Suprapubic skin (tissue), 4 donors: Measurements from ENCODE around the gene LCAT. TPM values are rescaled to one million over a fixed set of nuclear protein-coding genes. Genes with fewer than 3 reads are reported as not detected.

Source experiments
- DNase-seq, 2 donors: peaks; one replicate each; pipeline ENCODE4 v3.0.0-alpha.2; 2019; ENCODE audit warnings: low spot score in 2 of 2
- H3K27ac ChIP-seq: fragments of 200-600 bp; sonication (generic); one replicate; pipeline ENCODE4 v1.5.1; 2019
- H3K27me3 ChIP-seq: fragments of 200-600 bp; sonication (generic); one replicate; pipeline ENCODE4 v1.5.1; 2019
- H3K36me3 ChIP-seq: fragments of 200-600 bp; sonication (generic); one replicate; pipeline ENCODE4 v1.5.1; 2019
- H3K4me1 ChIP-seq: fragments of 200-600 bp; sonication (generic); one replicate; pipeline ENCODE4 v1.5.1; 2019
- H3K4me3 ChIP-seq: fragments of 200-600 bp; sonication (generic); one replicate; pipeline ENCODE4 v1.5.1; 2019; ENCODE audit warnings: mild to moderate bottlenecking
- H3K9me3 ChIP-seq: fragments of 200-600 bp; sonication (generic); one replicate; pipeline ENCODE4 v1.5.1; 2019
- EP300 ChIP-seq: sonication (generic); formaldehyde crosslinking; IDR thresholded peaks from one replicate; pipeline ENCODE4 v1.6.1; 2017; ENCODE audit warnings: antibody characterized with exemption
- POLR2A ChIP-seq, 2 donors: fragments of 450-650 bp; IDR thresholded peaks; one replicate each; pipeline ENCODE4 v1.6.1; 2017; ENCODE audit warnings: antibody characterized with exemption in 2 of 2, mild to moderate bottlenecking in 2 of 2, moderate library complexity in 2 of 2
- POLR2AphosphoS5 ChIP-seq, 3 donors: sonication (generic); formaldehyde crosslinking; IDR thresholded peaks; one replicate each; pipeline ENCODE4 v1.6.1; 2017; ENCODE audit warnings: antibody characterized with exemption in 3 of 3
- WGBS: methylation state at CpG from one replicate; pipeline ENCODE4 v1.1.5; 2018; 5-methylcytosine and 5-hydroxymethylcytosine counted together
- total RNA-seq, 4 donors: library from RNA; depleted of rRNA; stranded (reverse); fragments of >200 nt; gene quantifications; one replicate each; pipeline ENCODE4 v1.1.0, GENCODE V29; 2016
- TF ChIP-seq, protein P1 (sequence below), 2 donors: fragments of 200-600 bp in 1 of 2; fragments of 450-650 bp in 1 of 2; sonication (generic) in 1 of 2; IDR thresholded peaks; one replicate each; pipeline ENCODE4 v1.5.1; 2016 to 2019; ENCODE audit warnings: antibody characterized with exemption in 2 of 2, mild to moderate bottlenecking in 1 of 2, moderate library complexity in 1 of 2

LCAT gene
- total RNA-seq, 4 donors from 2014 or later: 10.6 to 61.4 (median 22.6) TPM

DNA sequence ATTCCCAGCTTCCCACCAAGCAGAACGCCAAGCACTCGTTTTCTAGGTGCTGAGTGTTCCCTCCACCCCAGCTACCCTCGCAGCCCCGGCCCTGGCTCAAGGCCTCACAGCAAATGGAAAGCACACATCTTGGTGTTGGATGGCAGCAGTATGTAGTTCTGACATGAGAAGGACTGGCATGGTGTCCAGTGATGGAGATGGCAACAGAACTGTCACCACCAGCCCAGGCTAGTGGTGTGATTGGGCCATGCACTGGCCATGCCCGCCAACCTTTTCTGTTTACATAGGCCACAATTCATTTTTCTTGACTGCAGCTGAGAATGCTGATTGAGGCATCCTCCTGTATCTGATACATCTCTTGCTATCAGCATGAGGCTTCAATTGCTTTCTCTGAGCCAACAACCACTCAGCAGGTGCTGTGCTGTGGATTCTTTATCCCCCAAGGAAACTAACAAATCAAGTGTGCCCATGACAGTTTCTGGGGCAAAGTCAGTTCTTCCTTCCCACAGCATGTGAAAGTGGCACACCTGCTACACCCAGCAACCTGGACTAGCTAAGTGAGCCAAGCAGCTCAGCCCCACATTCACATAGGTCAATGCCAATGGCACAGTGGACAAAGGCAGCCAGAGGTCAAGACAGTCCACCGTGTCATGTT is 20.7 kb upstream of the LCAT start:
- Histone ChIP-seq H3K27ac (peak overlapping the region; percentile 28), H3K36me3 (peaks cover 21% of the 10 kb centered on the region), H3K4me3 (no peak overlapping the region), H3K9me3 (no peaks in the 10 kb centered on the region), H3K27me3 (no peaks in the 10 kb centered on the region), H3K4me1 (peaks cover 83% of the 10 kb centered on the region)
- TF ChIP-seq POLR2A (IDR thresholded peaks at IDR 0.05): no peak
- no peak for TF ChIP-seq EP300
- no peak for DNase-seq
- WGBS: 80% methylated on average over 6 of the region's 6 CpGs

DNA sequence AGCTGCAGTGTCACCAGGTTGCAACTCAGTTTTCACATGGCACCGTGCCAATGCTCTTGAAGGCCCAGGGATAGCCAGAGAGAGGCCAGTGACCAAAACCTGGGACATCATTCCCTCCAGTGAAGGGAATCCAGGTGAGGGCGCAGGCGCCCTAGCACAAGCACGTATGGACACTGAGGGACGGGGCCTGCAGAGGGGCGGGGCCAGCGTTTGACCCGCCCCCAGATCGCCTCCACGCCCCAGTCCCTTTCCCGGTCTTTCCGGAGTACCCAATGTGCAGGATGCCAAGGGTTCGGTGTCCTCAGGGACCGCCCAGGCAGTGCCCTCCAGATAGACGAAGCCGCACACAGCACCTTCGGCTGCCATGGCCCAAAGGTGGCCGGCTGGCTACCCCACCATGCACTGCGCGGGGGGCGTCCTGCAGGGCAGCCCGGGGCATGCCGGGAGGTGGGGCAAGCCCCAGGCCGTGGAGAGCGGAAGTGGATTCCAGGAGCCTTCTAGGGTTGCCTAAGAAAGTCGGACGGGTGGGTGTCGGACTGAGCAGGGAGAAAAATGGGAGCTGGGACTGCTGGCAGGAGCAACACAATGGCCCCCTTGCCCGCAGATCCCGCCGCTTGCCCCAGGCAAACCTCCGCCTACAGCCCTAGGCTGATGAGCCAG is 19.9 kb upstream of the LCAT start:
- no peaks in the 10 kb centered on the region for H3K27me3 ChIP-seq
- TF ChIP-seq, protein P1, sequence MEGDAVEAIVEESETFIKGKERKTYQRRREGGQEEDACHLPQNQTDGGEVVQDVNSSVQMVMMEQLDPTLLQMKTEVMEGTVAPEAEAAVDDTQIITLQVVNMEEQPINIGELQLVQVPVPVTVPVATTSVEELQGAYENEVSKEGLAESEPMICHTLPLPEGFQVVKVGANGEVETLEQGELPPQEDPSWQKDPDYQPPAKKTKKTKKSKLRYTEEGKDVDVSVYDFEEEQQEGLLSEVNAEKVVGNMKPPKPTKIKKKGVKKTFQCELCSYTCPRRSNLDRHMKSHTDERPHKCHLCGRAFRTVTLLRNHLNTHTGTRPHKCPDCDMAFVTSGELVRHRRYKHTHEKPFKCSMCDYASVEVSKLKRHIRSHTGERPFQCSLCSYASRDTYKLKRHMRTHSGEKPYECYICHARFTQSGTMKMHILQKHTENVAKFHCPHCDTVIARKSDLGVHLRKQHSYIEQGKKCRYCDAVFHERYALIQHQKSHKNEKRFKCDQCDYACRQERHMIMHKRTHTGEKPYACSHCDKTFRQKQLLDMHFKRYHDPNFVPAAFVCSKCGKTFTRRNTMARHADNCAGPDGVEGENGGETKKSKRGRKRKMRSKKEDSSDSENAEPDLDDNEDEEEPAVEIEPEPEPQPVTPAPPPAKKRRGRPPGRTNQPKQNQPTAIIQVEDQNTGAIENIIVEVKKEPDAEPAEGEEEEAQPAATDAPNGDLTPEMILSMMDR (IDR thresholded peaks at IDR 0.05): no peak
- TF ChIP-seq POLR2A (IDR thresholded peaks at IDR 0.05) (no peak), POLR2AphosphoS5 (IDR thresholded peaks at IDR 0.05) (no peak), EP300 (no peak)
- H3K9me3 ChIP-seq: no peaks in the 10 kb centered on the region
- H3K36me3 ChIP-seq: peaks cover 29% of the 10 kb centered on the region
- peaks cover 83% of the 10 kb centered on the region for H3K4me1 ChIP-seq
- DNase-seq: peak in 1 of 2 donors; percentile 65
- H3K4me3 ChIP-seq: no peak overlapping the region
- WGBS: 51% methylated on average over 20 of the region's 32 CpGs
- peak overlapping the region; percentile 28 for H3K27ac ChIP-seq

DNA sequence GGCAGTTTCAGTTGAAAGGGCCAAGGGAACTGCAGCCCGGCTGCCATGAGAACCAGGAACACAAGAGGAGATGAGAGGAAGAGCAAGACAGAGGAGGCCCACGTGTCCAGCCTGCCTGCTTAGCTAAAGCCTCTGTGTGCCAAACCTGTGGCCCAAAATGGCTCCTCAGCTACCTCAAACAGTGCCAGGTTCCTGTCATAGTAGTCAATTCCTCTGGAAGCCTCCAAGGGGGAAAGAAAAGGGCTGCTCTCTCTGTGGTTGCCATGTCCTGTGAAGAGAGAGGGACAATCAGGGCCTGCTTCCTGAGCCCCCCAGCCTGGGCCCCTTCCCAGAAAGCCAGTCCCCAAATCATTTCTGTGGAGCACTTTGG is 19.4 kb upstream of the LCAT start:
- Histone ChIP-seq H3K27ac (peak overlapping the region; percentile 28), H3K4me1 (peaks cover 80% of the 10 kb centered on the region), H3K36me3 (peaks cover 34% of the 10 kb centered on the region), H3K4me3 (no peak overlapping the region), H3K9me3 (no peaks in the 10 kb centered on the region), H3K27me3 (no peaks in the 10 kb centered on the region)
- TF ChIP-seq EP300 (no peak), POLR2AphosphoS5 (IDR thresholded peaks at IDR 0.05) (no peak), POLR2A (IDR thresholded peaks at IDR 0.05) (no peak)
- TF ChIP-seq, protein P1 (IDR thresholded peaks at IDR 0.05): no peak
- 64% methylated on average over 2 of the region's 2 CpGs for WGBS
- DNase-seq: no peak

DNA sequence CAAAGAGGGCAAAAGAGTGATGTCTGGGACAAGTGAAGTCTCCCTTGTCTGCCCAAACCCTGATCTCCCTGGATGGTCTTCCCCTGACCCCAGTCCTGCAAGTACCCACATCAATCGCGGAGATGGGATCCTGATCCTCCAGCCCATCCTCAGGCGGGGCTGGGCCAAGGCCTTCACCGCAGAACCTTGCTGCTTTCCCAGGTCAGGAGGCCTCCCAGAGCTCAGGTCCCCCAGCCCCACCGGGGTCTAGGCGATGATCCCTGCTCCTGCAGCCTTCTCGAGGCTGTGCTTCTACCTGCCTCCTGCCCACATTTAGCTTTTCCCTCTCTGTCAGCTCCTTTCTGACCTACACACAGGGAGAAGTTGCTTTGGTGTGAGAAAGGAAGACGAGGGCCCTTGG is 18.2 kb upstream of the LCAT start:
- peak in 1 of 2 donors; percentile 56 for DNase-seq
- TF ChIP-seq EP300 (no peak), POLR2AphosphoS5 (IDR thresholded peaks at IDR 0.05) (no peak), POLR2A (IDR thresholded peaks at IDR 0.05) (no peak)
- TF ChIP-seq, protein P1 (IDR thresholded peaks at IDR 0.05): no peak
- 52% methylated on average over 6 of the region's 8 CpGs for WGBS
- Histone ChIP-seq H3K4me3 (no peak overlapping the region), H3K36me3 (peaks cover 43% of the 10 kb centered on the region), H3K4me1 (peaks cover 76% of the 10 kb centered on the region), H3K9me3 (no peaks in the 10 kb centered on the region), H3K27ac (peak overlapping the region; percentile 52), H3K27me3 (no peaks in the 10 kb centered on the region)

GRCh38 chr16:67961551-67961957 is 17.6 kb upstream of the LCAT start:
- Histone ChIP-seq H3K27me3 (no peaks in the 10 kb centered on the region), H3K4me1 (peaks cover 70% of the 10 kb centered on the region), H3K27ac (peak overlapping the region; percentile 52), H3K9me3 (no peaks in the 10 kb centered on the region), H3K36me3 (peaks cover 48% of the 10 kb centered on the region), H3K4me3 (no peak overlapping the region)
- no peak for TF ChIP-seq POLR2A (IDR thresholded peaks at IDR 0.05)
- peak in 1 of 3 donors; percentile 51 for TF ChIP-seq POLR2AphosphoS5 (IDR thresholded peaks at IDR 0.05)
- TF ChIP-seq, protein P1 (IDR thresholded peaks at IDR 0.05): no peak
- TF ChIP-seq EP300: no peak
- DNase-seq: peak in 1 of 2 donors; percentile 87
- 58% methylated on average over 7 of the region's 13 CpGs for WGBS
